T-helper 2 cell (primary cell): Measurements from ENCODE around the gene HSD11B2.
"Not testable (repeated sequence)": the region's sequence is repeated elsewhere in the genome, so short reads cannot be mapped to it uniquely, and the experiment has no call there.

Experiments used
- DNase-seq, 5 experiments: peaks; one replicate each; pipeline versions ENCODE4 v3.0.0 to v3.0.0-alpha.2; 2012 to 2022

HSD11B2 gene

GRCh38 chr16:67415421-67415820 is 15.5 kb upstream of the HSD11B2 start:
- DNase-seq: not testable (repeated sequence)

GRCh38 chr16:67415872-67416793 is 14.8 kb upstream of the HSD11B2 start, which contains the start of gene ZDHHC1:
Gene ZDHHC1 (minus strand): TSS chr16:67416477. CDS start chr16:67407775, 8,702 bp downstream.
- DNase-seq: peak in 3 of 5 experiments; percentile 30 to 45 (median 36)

- DNase-seq: no peak
These were observed 13.4 kb upstream of the HSD11B2 start for GRCh38 chr16:67417333-67418061.

GRCh38 chr16:67419502-67419901 is 11.4 kb upstream of the HSD11B2 start:
- DNase-seq: no peak

GRCh38 chr16:67419931-67420330 is 11.0 kb upstream of the HSD11B2 start:
- no peak for DNase-seq

- no peak for DNase-seq
These were observed 9.9 kb upstream of the HSD11B2 start for GRCh38 chr16:67421030-67421429.

GRCh38 chr16:67423015-67423414 is 7.9 kb upstream of the HSD11B2 start:
- DNase-seq: no peak

GRCh38 chr16:67423611-67424260 is 7.2 kb upstream of the HSD11B2 start:
- DNase-seq: no peak

- DNase-seq: no peak
These were observed 6.7 kb upstream of the HSD11B2 start for GRCh38 chr16:67424261-67424615.

GRCh38 chr16:67425061-67425460 is 5.9 kb upstream of the HSD11B2 start:
- no peak for DNase-seq

GRCh38 chr16:67425580-67425979 is 5.3 kb upstream of the HSD11B2 start:
- no peak for DNase-seq

GRCh38 chr16:67426022-67426421 is 4.9 kb upstream of the HSD11B2 start:
- no peak for DNase-seq

- DNase-seq: no peak
These were observed 4.0 kb upstream of the HSD11B2 start for GRCh38 chr16:67426950-67427349.

GRCh38 chr16:67428146-67428731 is 2.7 kb upstream of the HSD11B2 start:
- peak in 3 of 5 experiments; percentile 37 to 43 (median 41) for DNase-seq

GRCh38 chr16:67429053-67429798 is 1.7 kb upstream of the HSD11B2 start:
- no peak for DNase-seq

- no peak for DNase-seq
These were observed 970 bp upstream of the HSD11B2 start for GRCh38 chr16:67429799-67430503.

- DNase-seq: peak in 1 of 5 experiments; percentile 33
These were observed 381 bp upstream of the HSD11B2 start for GRCh38 chr16:67430504-67430976.

- DNase-seq: no peak
These were observed 1.0 kb downstream of the HSD11B2 start for GRCh38 chr16:67431775-67432505.

GRCh38 chr16:67432506-67432890 is 1.6 kb downstream of the HSD11B2 start:
- DNase-seq: no peak

GRCh38 chr16:67433131-67433719 is 2.3 kb downstream of the HSD11B2 start:
- no peak for DNase-seq
